ENCODE results near the gene CHMP5.

Gene CHMP5

DNA sequence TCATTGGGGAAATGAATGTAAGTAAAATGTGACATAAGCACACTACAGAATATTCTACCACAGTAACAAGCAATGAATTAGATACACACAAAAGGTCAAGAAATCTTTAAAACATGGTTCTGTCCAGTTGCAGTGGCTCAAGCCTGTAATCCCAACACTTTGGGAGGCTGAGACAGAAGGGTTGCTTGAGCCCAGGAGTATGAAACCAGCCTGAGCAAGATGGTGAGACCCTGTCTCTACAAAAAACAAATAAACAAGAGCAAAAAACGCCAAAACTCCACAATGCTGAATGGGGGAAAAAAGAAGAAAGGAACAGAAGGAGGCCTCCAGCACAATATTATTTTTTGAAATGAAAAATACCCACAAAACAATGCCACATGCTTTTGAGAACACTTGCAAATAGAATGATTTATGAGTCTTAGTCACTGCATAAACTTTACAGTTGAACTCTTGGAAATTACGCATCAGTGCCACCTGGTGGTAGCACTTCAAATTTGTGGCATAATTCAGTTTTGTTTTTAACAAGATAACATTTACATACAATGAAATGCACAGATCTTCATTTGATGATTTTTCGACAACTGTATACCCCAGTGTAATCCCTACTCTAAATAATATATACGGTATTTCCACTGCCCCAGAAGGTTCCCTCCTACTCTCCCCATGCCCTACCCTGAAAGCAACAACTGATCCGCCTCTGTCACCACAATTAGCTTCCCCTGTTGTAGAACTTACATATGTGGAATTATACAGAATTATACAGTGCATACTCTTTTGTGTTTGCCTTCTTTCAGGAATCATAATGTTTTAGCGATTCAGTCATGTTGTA, 39.3 kb upstream of the CHMP5 start:
- POLR2A ChIA-PET, result interaction anchor here (0.6 to 1.3 kb wide), 4 partner anchors 58 to 828 kb away, joined by 3 to 7 read pairs (median 4); partner anchors contain the start of genes B4GALT1, DNAJA1 and SMU1
- DNase-seq (ENCODE audit: low read depth, low spot score), result peak; percentile 46
- TF ChIP-seq, protein P1, sequence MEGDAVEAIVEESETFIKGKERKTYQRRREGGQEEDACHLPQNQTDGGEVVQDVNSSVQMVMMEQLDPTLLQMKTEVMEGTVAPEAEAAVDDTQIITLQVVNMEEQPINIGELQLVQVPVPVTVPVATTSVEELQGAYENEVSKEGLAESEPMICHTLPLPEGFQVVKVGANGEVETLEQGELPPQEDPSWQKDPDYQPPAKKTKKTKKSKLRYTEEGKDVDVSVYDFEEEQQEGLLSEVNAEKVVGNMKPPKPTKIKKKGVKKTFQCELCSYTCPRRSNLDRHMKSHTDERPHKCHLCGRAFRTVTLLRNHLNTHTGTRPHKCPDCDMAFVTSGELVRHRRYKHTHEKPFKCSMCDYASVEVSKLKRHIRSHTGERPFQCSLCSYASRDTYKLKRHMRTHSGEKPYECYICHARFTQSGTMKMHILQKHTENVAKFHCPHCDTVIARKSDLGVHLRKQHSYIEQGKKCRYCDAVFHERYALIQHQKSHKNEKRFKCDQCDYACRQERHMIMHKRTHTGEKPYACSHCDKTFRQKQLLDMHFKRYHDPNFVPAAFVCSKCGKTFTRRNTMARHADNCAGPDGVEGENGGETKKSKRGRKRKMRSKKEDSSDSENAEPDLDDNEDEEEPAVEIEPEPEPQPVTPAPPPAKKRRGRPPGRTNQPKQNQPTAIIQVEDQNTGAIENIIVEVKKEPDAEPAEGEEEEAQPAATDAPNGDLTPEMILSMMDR (IDR thresholded peaks at IDR 0.05; ENCODE audit: insufficient read depth, low read length, missing control alignments), result peak; percentile 41
- H3K4me3 ChIP-seq (ENCODE audit: low read depth, low read length), result no peak overlapping the region
- CTCF ChIA-PET, result interaction anchor here (0.6 to 7.7 kb wide), 51 partner anchors 8 to 242 kb away, joined by 3 to 149 read pairs (median 5); partner anchors contain the start of genes BAG1 and SMU1

DNA sequence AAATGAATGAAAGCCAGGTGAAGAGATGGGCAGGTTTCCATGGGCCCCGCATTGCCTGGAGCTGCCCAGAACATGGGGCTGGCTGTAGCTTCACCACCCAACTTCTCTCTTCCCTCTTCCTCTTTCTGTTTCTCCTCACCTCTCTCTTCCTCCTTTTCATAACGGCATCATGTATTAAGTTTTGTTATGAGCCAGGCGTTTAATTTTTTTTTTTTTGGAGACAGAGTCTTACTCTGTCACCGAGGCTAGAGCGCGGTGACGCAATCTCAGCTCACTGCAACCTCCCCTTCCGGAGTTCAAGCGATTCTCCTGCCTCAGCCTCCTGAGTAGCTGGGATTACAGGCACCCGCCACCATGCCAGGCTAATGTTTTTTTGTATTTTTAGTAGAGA, 37.8 kb upstream of the CHMP5 start:
- POLR2A ChIA-PET, result interaction anchor here (0.7 to 1.0 kb wide), 2 partner anchors 197 to 202 kb away, joined by 3 to 7 read pairs; partner anchors contain the start of gene DNAJA1
- CTCF ChIA-PET, result interaction anchor here (1.0 to 7.7 kb wide), 27 partner anchors 10 to 225 kb away, joined by 3 to 149 read pairs (median 6); partner anchors contain the start of genes BAG1 and SMU1
- H3K4me3 ChIP-seq (ENCODE audit: low read depth, low read length), result no peak overlapping the region
- TF ChIP-seq, protein P1 (IDR thresholded peaks at IDR 0.05; ENCODE audit: insufficient read depth, low read length, missing control alignments), result no peak
- no peak for DNase-seq (ENCODE audit: low read depth, low spot score)

DNA sequence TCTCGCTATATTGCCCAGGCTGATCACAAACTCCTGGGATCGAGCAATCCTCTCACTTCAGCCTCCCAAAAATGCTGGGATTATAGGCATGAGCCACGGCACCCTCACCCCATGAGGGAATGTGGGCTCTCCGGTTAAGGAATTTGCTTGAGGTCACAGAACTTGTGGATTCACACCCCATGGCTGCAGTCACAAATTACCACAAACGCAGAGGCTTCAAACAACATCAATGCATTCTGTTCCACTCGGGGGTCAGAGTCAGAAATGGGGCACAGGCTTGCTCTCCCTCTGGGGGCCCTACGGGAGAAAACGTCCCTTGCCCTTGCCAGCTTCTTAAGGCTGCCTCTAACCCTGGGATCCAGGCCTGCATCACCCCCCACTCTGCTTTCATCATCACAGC, 37.1 kb upstream of the CHMP5 start:
- no peak overlapping the region for H3K4me3 ChIP-seq (ENCODE audit: low read depth, low read length)
- ChIA-PET CTCF (interaction anchor here (1.1 to 7.7 kb wide), 8 partner anchors 9 to 150 kb away, joined by 3 to 149 read pairs (median 18); partner anchors contain the start of genes BAG1 and SMU1), POLR2A (interaction anchor here (0.7 kb wide), 1 partner anchor 198 kb away, joined by 3 read pairs; no protein-coding TSS in a partner anchor)
- no peak for DNase-seq (ENCODE audit: low read depth, low spot score)
- TF ChIP-seq, protein P1 (IDR thresholded peaks at IDR 0.05; ENCODE audit: insufficient read depth, low read length, missing control alignments), result no peak

DNA sequence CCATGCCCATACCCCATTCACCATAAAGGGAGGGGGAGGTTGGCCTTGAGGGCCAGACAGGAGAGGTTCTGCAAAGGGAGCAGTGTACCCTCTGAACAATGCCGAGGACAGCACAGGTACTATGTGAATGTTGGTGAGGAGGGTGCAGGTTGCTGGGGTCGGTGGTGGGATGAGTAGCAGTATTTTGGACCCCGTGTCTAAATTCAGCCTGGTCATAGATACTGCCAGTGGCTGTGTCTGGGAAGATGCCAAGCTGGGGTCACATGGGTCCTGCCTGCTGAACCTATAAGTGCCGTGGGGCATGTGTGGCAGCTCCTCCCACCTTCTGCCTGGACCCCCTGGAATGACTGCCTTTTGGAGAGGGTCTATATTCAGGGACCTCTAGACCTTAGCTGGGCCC, 36.2 kb upstream of the CHMP5 start:
- CTCF ChIA-PET, result interaction anchor here (1.1 to 7.7 kb wide), 4 partner anchors 8 to 151 kb away, joined by 3 to 149 read pairs (median 36); partner anchors contain the start of gene SMU1
- no peak overlapping the region for H3K4me3 ChIP-seq (ENCODE audit: low read depth, low read length)
- no peak for DNase-seq (ENCODE audit: low read depth, low spot score)
- TF ChIP-seq, protein P1 (IDR thresholded peaks at IDR 0.05; ENCODE audit: insufficient read depth, low read length, missing control alignments), result no peak
- POLR2A ChIA-PET, result interaction anchor here (0.7 kb wide), 1 partner anchor 194 kb away, joined by 3 read pairs; no protein-coding TSS in a partner anchor

DNA sequence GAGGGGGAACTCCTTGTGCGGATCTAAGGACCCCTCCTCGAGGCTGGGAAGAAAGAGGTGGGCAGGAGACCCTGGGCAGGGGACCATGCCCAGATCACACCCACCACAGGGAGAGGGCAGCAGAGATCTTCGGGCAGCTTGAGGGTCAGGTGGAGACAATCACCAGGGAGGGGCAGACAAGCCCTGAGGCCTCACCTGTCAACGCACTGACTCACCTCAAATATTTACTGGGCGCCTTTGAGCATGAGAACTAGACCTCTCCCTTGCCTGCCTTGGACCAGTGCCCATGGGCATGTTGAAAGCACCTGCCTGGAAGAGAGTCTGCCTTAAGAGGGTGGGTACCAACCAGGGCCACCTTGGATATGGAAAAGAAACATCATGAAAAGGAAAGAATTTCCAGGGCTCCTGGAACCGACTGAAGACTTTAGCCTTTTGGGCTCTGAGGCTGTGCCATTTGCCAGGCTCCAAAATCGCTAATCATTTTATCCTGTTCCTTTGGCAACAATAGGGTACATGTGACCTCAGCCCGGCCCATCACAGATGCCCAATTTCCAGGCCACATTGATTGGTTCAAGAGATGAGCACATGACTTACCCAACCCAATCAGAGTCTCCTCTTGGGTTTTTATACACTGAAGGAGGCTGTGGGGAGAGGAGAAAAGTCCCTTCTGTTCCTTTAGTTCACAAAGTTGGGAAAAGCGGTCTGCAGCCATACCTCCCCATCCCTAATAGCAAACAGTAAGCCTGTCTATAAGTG, 35.3 kb upstream of the CHMP5 start:
- H3K4me3 ChIP-seq (ENCODE audit: low read depth, low read length), result no peak overlapping the region
- ChIA-PET POLR2A (no interaction called here), CTCF (interaction anchor here (7.7 kb wide), 1 partner anchor 152 kb away, joined by 149 read pairs; the partner anchor contains the start of gene SMU1)
- no peak for DNase-seq (ENCODE audit: low read depth, low spot score)
- TF ChIP-seq, protein P1 (IDR thresholded peaks at IDR 0.05; ENCODE audit: insufficient read depth, low read length, missing control alignments), result no peak

Measured in AG04449 (cell line).